Measurements from ENCODE around the gene FAM210A. TPM values are rescaled to one million over a fixed set of nuclear protein-coding genes. Genes with fewer than 3 reads are reported as not detected.

Gene FAM210A
- total RNA-seq, 2 donors from 2014 or later, result 30.9 to 31.9 TPM

DNA sequence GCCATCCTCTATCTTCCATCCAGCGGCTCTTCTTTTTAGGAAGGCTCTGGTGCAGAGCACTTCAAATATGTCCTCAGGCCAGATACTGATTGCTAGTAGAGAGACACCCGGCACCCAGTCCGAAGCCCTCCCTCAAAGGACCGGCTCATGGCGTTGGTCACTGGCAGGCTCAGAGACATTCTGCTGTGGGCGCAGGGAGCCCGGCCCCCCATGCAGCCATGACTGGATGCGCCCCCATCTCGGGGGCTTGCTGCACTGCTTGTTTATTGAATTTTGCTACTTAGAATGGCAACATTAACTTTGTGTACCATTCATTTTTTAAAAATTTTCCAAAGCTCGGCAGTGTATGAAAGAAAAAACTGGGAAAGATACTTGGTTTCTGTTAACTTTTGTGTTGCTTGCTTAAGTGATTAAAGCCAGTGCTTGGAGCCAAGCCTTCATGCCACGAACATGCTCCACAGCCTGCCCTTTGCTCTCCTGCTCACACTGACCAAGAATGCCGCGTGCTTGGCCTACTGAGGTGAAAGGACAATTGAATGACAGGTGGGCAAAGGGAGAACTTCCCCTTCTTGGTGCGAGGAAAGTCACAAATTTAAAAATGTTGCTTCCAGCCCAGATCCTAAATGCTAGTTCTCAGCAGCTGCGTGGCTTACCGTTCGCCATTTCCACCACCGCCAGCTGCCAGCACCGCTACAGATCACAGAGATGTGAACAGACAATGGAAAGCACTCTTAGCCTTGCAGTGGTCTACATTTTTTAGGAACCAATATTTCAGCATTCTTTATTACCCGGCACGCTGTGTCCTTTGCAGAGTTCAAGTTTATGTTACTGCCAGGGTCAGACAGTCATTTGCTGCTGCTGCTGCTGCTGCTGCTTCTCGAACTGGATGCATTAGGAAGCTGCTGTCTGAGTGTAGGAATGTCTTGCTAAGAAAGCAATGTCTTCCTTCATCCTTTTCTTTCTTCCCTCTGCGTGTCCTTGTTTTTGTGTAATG lies 76.7 kb downstream of the FAM210A start:
- H3K9me3 Mint-ChIP-seq, result no peaks in the 10 kb centered on the region
- H3K4me3 Mint-ChIP-seq, result no peak overlapping the region
- no peaks in the 10 kb centered on the region for H3K36me3 Mint-ChIP-seq
- no peak for ATAC-seq
- no peak overlapping the region for H3K27ac Mint-ChIP-seq
- H3K4me1 Mint-ChIP-seq (ENCODE audit: low read depth in 2 of 2), result no peaks in the 10 kb centered on the region
- DNase-seq (ENCODE audit: low spot score), result no peak
- H3K27me3 Mint-ChIP-seq, result no peaks in the 10 kb centered on the region

DNA sequence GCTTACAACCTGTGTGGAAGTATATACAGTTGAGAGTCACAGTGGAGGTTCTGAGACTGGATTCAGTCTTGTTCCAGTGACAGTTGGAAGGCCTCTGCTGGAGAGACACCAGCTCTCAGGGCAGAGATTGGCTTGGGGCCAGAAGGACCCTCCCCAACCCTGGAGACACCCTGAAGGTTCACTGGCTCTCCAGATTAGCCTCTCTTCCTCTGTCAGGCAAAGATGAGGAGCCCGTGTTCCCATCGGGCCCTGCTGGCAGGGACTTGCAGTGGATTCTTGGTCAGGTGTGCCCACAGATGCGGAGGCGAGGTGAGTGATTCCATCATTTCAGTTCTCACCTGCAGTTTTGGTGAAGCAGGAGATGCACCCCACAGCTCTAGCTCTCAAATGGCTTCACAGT lies 78.6 kb downstream of the FAM210A start:
- Mint-ChIP-seq H3K27ac (no peak overlapping the region), H3K36me3 (no peaks in the 10 kb centered on the region)

DNA sequence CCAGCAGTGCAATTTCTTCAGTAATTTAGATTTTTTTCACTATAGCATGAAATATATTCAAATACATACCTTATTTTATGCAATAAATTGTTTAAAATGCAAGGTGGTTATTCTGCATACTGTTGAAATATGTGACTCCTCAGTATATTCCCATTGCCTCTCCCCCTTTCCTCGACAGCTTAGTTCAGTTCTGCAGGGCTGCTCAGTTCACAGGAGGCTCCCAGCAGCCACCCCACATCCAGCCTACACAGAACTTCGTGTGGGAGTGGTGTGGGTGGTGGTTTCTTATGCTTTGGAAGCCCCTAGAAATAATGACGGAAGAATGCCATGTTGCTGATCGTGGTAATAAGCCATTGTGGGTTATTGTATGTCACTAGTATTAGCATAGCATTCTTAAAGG lies 79.7 kb downstream of the FAM210A start:
- no peaks in the 10 kb centered on the region for H3K9me3 Mint-ChIP-seq
- no peak overlapping the region for H3K4me3 Mint-ChIP-seq
- no peaks in the 10 kb centered on the region for H3K36me3 Mint-ChIP-seq
- no peak overlapping the region for H3K27ac Mint-ChIP-seq
- ATAC-seq, result no peak
- H3K4me1 Mint-ChIP-seq (ENCODE audit: low read depth in 2 of 2), result no peaks in the 10 kb centered on the region
- H3K27me3 Mint-ChIP-seq, result no peaks in the 10 kb centered on the region
- DNase-seq (ENCODE audit: low spot score), result no peak

More for the DNA sequence above, 78.6 kb downstream of the FAM210A start:
- Mint-ChIP-seq H3K9me3 (no peaks in the 10 kb centered on the region), H3K4me3 (no peak overlapping the region), H3K27me3 (no peaks in the 10 kb centered on the region), H3K4me1 (ENCODE audit: low read depth in 2 of 2) (no peaks in the 10 kb centered on the region)
- ATAC-seq (no peak), DNase-seq (ENCODE audit: low spot score) (no peak)

DNA sequence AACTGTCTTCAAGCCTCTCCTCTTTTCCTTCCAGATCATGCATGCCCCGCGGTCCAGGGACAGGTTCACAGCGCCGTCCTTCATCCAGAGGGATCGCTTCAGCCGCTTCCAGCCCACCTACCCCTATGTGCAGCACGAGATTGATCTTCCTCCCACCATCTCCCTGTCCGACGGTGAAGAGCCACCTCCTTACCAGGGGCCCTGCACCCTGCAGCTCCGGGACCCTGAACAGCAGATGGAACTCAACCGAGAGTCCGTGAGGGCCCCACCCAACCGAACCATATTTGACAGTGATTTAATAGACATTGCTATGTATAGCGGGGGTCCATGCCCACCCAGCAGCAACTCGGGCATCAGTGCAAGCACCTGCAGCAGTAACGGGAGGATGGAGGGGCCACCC lies 81.3 kb downstream of the FAM210A start:
- no peak overlapping the region for H3K4me3 Mint-ChIP-seq
- peaks cover 9 to 10% of the 10 kb centered on the region in 2 donors for H3K4me1 Mint-ChIP-seq (ENCODE audit: low read depth in 2 of 2)
- peaks cover 0 to 4% of the 10 kb centered on the region in 2 donors for H3K27me3 Mint-ChIP-seq
- no peaks in the 10 kb centered on the region for H3K9me3 Mint-ChIP-seq
- ATAC-seq (no peak), DNase-seq (ENCODE audit: low spot score) (no peak)
- H3K27ac Mint-ChIP-seq, result no peak overlapping the region
- H3K36me3 Mint-ChIP-seq, result no peaks in the 10 kb centered on the region

DNA sequence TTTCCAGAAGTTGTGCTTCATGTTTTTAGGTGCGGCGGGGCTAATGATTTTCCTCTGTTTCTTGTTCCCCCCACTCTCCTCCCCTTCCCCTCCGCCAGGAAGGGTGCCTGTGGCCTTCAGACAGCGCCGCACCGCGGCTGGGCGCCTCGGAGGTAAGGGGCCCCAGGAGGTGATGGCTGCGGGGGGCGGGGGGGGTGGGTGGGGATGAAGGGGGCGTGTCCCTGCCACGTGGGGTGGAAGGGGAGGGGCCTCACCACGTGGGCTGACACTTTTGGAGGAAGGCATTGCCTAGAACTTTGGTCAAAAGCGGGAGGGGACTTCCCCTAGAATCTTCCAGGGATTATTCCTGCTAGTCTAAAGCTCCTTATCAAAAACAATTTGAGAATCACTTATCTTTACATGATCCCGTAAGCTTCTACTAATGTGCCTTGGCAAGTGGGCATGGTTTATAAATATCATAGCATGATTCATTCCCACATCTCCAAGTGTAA lies 83.1 kb downstream of the FAM210A start:
- no peak for ATAC-seq
- Mint-ChIP-seq H3K4me1 (ENCODE audit: low read depth in 2 of 2) (peaks cover 9 to 10% of the 10 kb centered on the region in 2 donors), H3K9me3 (no peaks in the 10 kb centered on the region)

DNA sequence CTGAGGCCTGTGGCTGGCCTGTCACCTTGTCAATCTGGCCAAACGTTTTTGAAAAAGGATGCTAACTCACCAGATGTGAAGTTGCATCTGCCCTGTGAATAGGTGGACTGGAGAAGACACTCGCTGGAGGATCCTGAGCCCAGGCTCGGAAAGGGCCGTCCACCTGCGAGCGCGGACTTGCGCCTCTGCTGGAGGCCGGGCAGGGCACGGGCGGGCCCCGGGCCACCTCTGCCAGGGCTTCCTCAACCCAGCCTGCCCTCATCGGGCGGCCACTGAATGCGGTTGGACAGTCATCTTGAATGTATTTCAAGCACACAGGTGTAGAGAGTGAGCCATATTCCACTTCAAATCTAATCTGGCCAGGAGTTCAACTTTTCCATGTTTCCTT lies 83.9 kb downstream of the FAM210A start:
- no peak overlapping the region for H3K27ac Mint-ChIP-seq
- H3K4me3 Mint-ChIP-seq, result no peak overlapping the region
- ATAC-seq, result no peak
- DNase-seq (ENCODE audit: low spot score), result no peak
- H3K36me3 Mint-ChIP-seq, result no peaks in the 10 kb centered on the region
- H3K9me3 Mint-ChIP-seq, result no peaks in the 10 kb centered on the region
- H3K4me1 Mint-ChIP-seq (ENCODE audit: low read depth in 2 of 2), result peaks cover 9 to 10% of the 10 kb centered on the region in 2 donors
- peaks cover 0 to 4% of the 10 kb centered on the region in 2 donors for H3K27me3 Mint-ChIP-seq

More for the DNA sequence above, 83.1 kb downstream of the FAM210A start:
- peaks cover 0 to 4% of the 10 kb centered on the region in 2 donors for H3K27me3 Mint-ChIP-seq
- no peaks in the 10 kb centered on the region for H3K36me3 Mint-ChIP-seq
- no peak overlapping the region for H3K4me3 Mint-ChIP-seq
- no peak for DNase-seq (ENCODE audit: low spot score)
- H3K27ac Mint-ChIP-seq, result no peak overlapping the region

DNA sequence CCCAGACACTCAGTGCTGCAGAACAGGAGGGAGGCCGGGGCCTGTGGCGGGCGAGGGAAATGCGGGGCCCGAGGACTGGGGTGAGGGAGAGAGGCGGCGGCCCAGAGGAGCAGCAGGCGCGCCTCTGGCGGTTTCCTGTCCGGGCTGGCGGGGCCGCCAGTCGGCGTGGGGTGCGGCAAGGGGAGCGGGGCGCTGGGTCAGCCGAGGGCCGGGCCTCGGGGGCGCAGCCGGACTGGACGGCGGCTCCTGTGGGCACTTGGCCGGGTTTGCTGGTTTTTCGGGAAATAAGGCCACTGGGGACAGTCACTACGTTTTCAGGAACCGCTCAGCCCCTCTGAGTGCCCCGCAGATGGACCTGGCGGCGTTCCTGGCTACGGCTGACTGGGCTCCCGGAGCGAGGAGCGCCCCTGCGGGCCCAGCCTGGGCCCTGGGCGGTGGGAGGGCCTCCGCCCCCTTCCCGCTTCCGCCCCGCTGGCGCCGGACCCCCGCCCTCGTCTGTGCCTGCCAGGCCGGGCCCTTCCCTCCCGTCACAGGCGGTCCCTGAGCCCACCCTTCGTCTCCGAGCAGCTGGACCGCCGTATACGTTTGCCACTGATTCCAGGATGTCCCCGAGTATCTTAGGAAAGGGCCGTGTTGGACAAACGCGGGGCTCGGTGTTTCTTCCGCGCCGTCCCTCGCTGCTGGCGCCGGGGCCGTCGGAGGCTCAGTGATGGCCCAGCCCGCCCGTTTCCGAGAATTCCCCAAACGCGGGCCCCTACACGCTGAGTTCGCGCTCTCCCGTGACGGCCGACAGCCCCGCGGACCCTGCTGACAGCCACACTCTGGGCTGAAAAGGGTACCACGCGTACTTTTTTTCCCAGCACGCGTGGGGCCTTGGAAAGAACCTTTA lies 84.6 kb downstream of the FAM210A start:
- H3K27ac Mint-ChIP-seq, result peak overlapping the region in 1 of 2 donors; percentile 16
- peak; percentile 76 to 80 for ATAC-seq
- H3K4me3 Mint-ChIP-seq, result peak overlapping the region; percentile 44
- H3K4me1 Mint-ChIP-seq (ENCODE audit: low read depth in 2 of 2), result peaks cover 9 to 10% of the 10 kb centered on the region in 2 donors
- H3K27me3 Mint-ChIP-seq, result peaks cover 0 to 4% of the 10 kb centered on the region in 2 donors
- no peak for DNase-seq (ENCODE audit: low spot score)
- no peaks in the 10 kb centered on the region for H3K9me3 Mint-ChIP-seq
- no peaks in the 10 kb centered on the region for H3K36me3 Mint-ChIP-seq

DNA sequence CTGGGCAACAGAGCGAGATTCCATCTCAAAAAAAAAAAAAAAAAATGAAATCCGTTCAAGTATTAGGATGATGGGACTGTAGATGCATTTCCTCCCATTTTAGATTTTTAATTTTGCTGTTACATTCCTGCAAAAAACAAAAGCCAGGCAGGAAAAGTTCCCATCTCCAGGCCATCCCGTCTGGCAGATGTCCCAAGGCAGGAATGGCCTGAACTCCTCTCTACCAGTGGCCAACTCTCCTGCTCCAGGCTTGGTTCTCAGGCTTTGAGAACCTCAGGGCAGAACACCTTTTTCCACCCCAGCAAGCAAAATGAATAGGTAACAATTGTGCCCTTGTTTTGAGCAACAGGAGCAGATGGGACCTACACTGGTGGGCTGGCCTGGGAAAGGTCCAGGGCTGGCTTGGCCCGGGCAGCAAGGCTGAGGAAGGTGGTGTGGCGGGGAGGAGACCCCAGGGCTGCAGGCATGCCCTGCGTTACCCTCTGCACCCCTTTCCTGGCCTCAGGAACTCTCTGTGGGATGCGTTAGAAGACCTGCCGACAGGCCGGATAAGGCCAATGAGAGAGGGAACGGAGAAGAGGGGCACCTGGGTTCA lies 86.0 kb downstream of the FAM210A start:
- H3K9me3 Mint-ChIP-seq, result no peaks in the 10 kb centered on the region
- no peaks in the 10 kb centered on the region for H3K36me3 Mint-ChIP-seq
- DNase-seq (ENCODE audit: low spot score) (no peak), ATAC-seq (no peak)
- no peak overlapping the region for H3K27ac Mint-ChIP-seq
- no peak overlapping the region for H3K4me3 Mint-ChIP-seq
- peaks cover 9 to 10% of the 10 kb centered on the region in 2 donors for H3K4me1 Mint-ChIP-seq (ENCODE audit: low read depth in 2 of 2)
- H3K27me3 Mint-ChIP-seq, result peaks cover 0 to 4% of the 10 kb centered on the region in 2 donors

DNA sequence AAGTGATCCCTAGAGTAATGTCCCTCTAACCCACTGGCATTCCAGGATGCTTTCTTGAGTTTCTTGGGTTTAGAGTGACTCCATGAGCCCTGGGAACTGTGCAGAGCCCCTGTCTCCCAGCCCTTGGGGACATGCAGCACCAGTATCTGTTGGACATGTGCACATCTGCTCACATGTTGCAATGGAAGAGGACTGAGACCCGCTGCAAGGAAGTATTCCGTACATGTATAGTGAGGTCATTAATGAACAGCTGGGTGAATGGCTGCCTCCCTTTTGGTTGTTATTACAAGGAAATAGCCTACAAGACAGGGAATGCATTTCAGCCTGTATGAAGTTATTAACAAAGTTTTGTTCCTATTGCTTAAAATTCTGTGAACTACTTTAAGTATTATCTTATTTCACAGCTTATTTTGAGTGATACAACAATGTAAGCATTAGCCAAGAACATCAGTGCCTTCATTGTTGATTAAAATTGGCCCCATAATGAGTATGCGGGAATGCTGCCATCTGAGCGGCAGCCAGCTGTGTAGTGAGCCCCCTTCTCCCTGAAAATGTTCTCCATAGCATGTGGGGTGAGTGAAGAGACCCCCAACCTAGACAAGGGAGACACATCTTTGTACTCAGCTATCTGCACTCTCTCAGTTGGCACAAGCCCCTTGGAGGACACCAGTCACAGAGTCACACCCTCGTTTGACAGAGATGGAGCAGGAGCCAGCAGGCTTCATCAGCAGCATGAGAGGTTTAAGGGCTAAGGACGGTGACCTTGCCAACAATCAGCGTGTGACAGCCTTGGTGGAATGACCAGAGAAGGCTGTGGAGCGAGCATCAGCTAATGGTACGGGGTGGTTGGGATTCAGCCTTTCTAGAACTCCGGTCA lies 87.4 kb downstream of the FAM210A start:
- Mint-ChIP-seq H3K4me1 (ENCODE audit: low read depth in 2 of 2) (peaks cover 9 to 10% of the 10 kb centered on the region in 2 donors), H3K9me3 (no peaks in the 10 kb centered on the region), H3K27me3 (peaks cover 0 to 4% of the 10 kb centered on the region in 2 donors), H3K27ac (no peak overlapping the region), H3K4me3 (no peak overlapping the region), H3K36me3 (no peaks in the 10 kb centered on the region)
- DNase-seq (ENCODE audit: low spot score) (no peak), ATAC-seq (no peak)

DNA sequence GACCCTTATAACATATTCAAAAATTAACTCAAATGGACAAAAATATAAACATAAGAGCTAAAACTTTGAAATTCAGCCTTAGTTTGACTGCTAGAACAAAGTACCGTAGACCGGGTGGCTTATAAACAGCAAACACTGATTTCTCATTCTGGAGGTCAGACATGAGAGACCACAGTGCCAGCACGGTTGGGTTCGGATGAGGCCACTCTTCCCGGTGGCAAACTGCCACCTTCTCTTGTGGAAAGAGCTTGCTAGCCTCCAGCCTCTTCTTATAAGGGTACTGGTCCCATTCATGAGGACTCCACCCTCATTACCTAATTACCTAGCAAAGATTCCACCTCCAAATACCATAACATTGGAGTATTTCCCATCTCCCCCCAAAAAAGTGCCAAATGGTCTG lies 91.3 kb downstream of the FAM210A start:
- H3K9me3 Mint-ChIP-seq, result no peaks in the 10 kb centered on the region
- H3K27ac Mint-ChIP-seq, result no peak overlapping the region
- no peak overlapping the region for H3K4me3 Mint-ChIP-seq
- ATAC-seq, result no peak
- DNase-seq (ENCODE audit: low spot score), result no peak
- peaks cover 3% of the 10 kb centered on the region in 2 donors for H3K4me1 Mint-ChIP-seq (ENCODE audit: low read depth in 2 of 2)
- H3K27me3 Mint-ChIP-seq, result no peaks in the 10 kb centered on the region
- no peaks in the 10 kb centered on the region for H3K36me3 Mint-ChIP-seq

DNA sequence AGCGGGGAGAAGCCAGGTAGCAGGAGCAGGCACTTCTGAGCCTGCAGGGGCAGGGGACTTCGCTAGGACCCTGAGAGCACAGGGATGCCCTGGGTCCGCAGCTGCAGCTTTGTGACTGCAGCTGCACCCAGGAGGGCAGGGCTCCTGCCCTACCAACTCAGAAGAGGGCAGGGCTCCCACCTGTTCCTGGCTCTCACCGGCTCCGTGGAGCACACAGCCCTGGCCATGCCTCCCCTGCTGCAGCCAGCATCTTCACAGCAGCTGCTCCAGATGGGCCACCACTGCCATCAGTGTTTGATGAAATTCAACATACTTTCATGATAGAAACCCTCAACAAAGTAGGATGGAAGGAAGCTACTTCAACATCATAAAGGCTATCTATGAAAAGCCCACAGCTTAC lies 92.7 kb downstream of the FAM210A start:
- ATAC-seq (no peak), DNase-seq (ENCODE audit: low spot score) (no peak)
- no peaks in the 10 kb centered on the region for H3K9me3 Mint-ChIP-seq
- H3K4me3 Mint-ChIP-seq, result no peak overlapping the region
- H3K27me3 Mint-ChIP-seq, result no peaks in the 10 kb centered on the region
- H3K27ac Mint-ChIP-seq, result no peak overlapping the region
- peaks cover 10 to 13% of the 10 kb centered on the region in 2 donors for H3K4me1 Mint-ChIP-seq (ENCODE audit: low read depth in 2 of 2)
- no peaks in the 10 kb centered on the region for H3K36me3 Mint-ChIP-seq

DNA sequence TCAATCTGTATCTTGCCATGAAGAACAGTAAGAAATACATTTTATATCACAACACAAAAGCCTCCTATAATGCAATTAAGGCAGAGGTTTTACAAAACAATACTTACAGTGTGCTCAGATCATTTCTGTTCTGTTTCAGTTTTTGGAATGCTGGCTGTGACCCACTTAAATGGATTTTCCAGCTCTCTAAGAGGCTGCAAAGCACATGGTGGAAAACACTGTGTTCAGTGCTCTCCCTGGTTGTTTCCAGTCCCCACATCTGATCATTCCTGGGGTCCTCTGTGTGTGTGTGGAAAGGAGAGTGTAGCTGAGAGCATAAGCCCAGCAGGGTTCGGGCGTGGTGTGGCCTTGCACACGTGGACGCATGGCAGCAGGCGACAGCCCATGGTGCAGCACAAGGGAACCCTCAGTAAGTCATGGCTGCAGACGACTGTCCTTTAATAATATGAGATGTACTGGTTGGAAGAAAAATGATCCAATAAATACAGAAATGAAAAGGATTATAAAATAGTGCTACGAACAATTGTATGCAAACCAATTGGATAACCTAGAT lies 95.6 kb downstream of the FAM210A start:
- Mint-ChIP-seq H3K27ac (peak overlapping the region in 1 of 2 donors; percentile 86), H3K36me3 (no peaks in the 10 kb centered on the region)

More for the DNA sequence above, 95.6 kb downstream of the FAM210A start:
- H3K9me3 Mint-ChIP-seq, result no peaks in the 10 kb centered on the region
- DNase-seq (ENCODE audit: low spot score) (no peak), ATAC-seq (no peak)
- H3K27me3 Mint-ChIP-seq, result no peaks in the 10 kb centered on the region
- peaks cover 13 to 19% of the 10 kb centered on the region in 2 donors for H3K4me1 Mint-ChIP-seq (ENCODE audit: low read depth in 2 of 2)
- H3K4me3 Mint-ChIP-seq, result no peak overlapping the region
